Activated CD4-positive, alpha-beta T cell treated with anti-CD3 and anti-CD28 coated beads for 4 hours (primary cell): ENCODE data around the gene SFI1.
"Not testable (repeated sequence)": the region's sequence is repeated elsewhere in the genome, so short reads cannot be mapped to it uniquely, and the experiment has no call there.

ENCODE experiments used
- DNase-seq, 2 donors: peaks; one replicate each; pipeline ENCODE4 v3.0.0-alpha.2; 2020

Gene SFI1

GRCh38 chr22:31491218-31491962 is 4.9 kb upstream of the SFI1 start:
- DNase-seq: no peak

GRCh38 chr22:31492151-31492550 is 4.2 kb upstream of the SFI1 start:
- no peak for DNase-seq

GRCh38 chr22:31493355-31493754 is 3.0 kb upstream of the SFI1 start:
- DNase-seq: not testable (repeated sequence)

- no peak for DNase-seq
These were observed 993 bp upstream of the SFI1 start for GRCh38 chr22:31495343-31495742.

- peak; percentile 26 to 38 for DNase-seq
These were observed 405 bp downstream of the SFI1 start for GRCh38 chr22:31496735-31497146.

GRCh38 chr22:31497148-31497938 is 1.0 kb downstream of the SFI1 start:
- DNase-seq: no peak

DNA sequence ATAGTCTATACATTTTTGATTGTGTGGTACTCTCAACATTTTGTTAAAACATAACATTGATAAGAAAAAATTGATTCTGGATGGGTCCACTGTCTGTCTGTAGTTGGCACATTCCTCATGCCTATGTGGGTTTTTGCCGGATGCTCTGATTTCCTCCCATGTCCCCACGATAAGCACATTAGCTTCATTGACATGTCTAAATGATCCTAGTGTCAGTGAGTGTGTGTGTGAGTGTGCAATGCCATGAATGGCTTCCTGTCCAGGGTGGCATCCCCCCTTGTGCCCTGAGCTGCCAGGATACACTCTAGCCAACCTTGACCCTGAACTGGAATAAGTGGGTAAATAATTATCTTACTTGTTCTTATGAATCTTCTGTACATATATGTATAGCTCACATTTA is 5.4 kb downstream of the SFI1 start:
- DNase-seq: no peak

- DNase-seq: no peak
These were observed 7.1 kb downstream of the SFI1 start for GRCh38 chr22:31503211-31503964.

DNA sequence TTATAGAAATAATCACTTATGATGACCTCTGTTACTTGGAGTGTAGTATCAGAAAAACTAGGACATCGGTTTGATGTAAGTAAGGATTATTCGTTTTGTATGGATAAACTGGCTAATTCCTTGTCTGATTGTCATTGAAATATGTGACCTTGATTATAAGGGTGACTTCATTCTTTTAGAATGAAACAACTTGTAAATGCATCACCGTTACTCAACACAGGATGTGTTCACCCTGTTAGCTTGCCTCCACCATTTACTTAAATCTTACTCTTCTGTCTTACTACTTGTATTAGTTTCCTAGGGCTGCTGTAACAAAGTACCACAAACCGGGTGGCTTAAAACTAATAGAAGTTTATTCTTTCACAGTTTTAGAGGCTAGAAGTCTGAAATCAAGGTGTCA is 7.9 kb downstream of the SFI1 start:
- no peak for DNase-seq

GRCh38 chr22:31507517-31507916 is 11.2 kb downstream of the SFI1 start:
- not testable (repeated sequence) for DNase-seq

DNA sequence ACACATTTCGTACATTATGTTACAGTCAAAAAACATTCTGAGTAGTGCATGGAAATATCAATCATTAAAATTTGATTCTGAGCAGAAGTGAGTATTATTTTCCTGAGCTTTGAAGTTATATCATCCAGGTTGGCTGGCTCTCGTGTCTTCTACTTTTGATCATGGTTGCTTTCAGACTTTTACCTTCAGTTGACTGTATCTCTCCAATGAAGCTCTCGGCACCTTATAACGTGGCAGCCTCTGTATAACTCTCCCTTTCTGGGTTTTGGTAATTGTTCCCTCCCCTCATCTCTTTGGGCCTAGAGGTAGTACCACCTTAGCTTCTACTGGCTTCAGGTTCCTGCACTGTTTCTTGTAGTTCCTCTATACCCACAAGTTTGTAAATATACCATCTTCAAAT is 12.2 kb downstream of the SFI1 start:
- no peak for DNase-seq

- DNase-seq: no peak
These were observed 12.9 kb downstream of the SFI1 start for GRCh38 chr22:31509061-31509762.

DNA sequence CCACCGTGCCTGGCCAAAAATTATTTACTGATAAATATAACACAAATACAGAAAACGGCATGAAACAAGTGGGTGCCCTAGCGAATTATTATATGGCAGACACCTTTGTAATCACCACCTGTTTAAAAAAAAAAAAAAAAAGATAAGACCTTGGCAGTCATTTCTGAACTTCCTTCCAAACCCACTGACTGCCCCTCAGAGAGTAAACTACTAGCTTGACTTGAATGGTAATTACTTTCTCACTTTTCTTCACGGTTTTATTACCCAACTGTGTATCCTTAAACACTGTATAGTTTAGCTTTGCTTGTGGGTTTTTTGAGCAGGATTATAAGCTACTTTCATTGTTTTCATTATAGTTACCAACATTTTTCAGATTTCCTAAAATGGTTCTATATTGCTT is 23.7 kb downstream of the SFI1 start:
- DNase-seq: no peak

GRCh38 chr22:31524132-31524531 is 27.8 kb downstream of the SFI1 start:
- not testable (repeated sequence) for DNase-seq

DNA sequence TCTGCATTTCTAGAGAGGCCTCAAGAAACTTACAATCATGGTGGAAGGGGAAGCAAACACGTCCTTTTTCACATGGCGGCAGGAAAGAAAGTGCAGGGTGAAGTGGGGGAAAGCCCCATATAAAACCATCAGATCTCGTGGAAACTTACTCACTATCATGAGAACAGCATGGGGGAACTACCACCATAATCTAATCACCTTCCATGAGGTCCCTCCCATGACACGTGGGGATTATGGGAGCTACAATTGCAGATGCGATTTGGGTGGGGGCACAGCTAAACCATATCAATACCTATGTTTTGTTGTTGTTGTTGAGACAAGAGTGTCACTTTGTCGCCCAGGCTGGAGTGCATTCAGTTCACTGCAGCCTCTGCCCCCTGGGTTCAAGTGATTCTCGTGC is 29.9 kb downstream of the SFI1 start:
- DNase-seq: peak; percentile 7 to 12

DNA sequence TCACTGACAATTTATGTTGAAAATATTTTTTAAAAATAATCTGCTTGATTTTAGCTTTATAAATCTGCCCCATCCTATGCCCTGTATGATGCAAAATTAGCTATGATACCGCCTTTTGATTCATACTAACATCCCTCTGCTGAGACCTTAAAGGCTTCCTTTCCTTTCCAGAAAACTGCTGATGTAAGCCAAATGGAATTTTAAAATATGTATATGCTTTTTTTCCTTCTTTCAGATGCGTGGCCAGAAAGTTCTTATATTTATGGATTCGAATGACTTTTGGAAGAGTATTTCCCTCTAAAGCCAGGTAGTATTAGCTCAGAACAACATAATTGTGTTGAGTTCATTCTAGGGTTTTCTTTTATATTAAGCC is 34.5 kb downstream of the SFI1 start:
- DNase-seq: no peak

DNA sequence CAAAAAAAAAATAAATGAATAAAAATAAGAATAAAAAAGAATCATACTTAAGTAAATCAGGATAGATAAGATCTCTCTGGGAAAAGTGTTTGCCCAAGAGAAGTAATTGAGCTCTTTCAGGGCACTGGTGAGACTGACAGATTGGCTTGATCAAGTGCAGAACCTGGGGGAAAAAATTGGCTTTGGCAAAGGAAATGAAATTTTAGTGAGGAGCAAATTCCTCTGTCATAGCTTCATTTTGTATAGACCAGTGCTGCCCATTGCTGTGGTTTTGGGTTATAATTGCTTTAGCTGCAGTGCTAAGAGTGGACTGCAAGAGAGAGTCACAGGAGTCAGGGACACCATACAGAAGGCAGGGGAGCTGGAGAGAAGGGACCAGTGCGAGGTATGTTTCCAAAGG is 35.7 kb downstream of the SFI1 start:
- no peak for DNase-seq

- no peak for DNase-seq
These were observed 37.0 kb downstream of the SFI1 start for GRCh38 chr22:31533374-31533773.

- DNase-seq: no peak
These were observed 40.7 kb downstream of the SFI1 start for GRCh38 chr22:31537019-31537535.

DNA sequence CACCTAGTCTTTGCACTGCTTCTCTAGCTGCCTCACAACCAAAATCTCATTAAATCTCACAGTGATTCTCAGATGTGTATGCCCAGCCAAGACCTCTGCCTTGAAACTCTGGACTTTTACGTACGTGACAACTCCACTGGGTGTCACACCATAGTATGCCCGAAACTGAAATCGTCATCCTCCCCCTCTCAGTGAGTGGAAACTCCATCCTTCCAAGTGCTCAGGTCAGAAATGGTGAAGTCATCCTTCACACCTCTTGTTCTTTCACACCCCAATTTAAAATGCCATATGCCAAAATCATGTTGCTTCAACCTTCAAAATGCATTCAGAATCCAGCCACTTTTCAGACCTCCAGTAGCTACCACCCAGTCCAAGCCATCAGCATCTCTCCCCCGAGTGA is 42.5 kb downstream of the SFI1 start:
- DNase-seq: no peak

GRCh38 chr22:31540166-31540565 is 43.8 kb downstream of the SFI1 start:
- DNase-seq: not testable (repeated sequence)

GRCh38 chr22:31540966-31541365 is 44.6 kb downstream of the SFI1 start:
- no peak for DNase-seq
